GM12878 (cell line): ENCODE measurements around the gene ARHGEF10L. TPM values are rescaled to one million over a fixed set of nuclear protein-coding genes. Genes with fewer than 3 reads are reported as not detected.

ENCODE experiments used
- ATAC-seq: fragments of 200-7000 bp; cut with Tn5 transposase; 3 replicates; pipeline ENCODE4 v1.9.1; 2020; ENCODE audit warnings: mild to moderate bottlenecking, moderate library complexity
- BruUV-seq: library from RNA; stranded (reverse); fragments of 400-500 nt; replicated peaks from 2 replicates; lab custom pipeline; 2021; lab: Mats Ljungman, UMichigan
- CTCF ChIA-PET: fragments of 300-600 bp; sonication (Branson Sonifier 250); formaldehyde crosslinking; extraction: SDS; loops from one replicate; lab custom pipeline; 2021; ENCODE audit warnings: inconsistent platforms; lab: Yijun Ruan, JAX
- POLR2A ChIA-PET: fragments of 350-600 bp; formaldehyde crosslinking; extraction: SDS; loops from one replicate; lab custom pipeline; 2021; ENCODE audit warnings: inconsistent platforms; lab: Charles Lee
- RAD21 ChIA-PET: fragments of 300-600 bp; sonication (Branson Sonifier 250); formaldehyde crosslinking; loops from one replicate; lab custom pipeline; 2023; ENCODE audit warnings: antibody characterized with exemption; ENCODE audit not compliant: unreplicated experiment; lab: Charles Lee
- SMC1A ChIA-PET: fragments of 300-600 bp; sonication (Branson Sonifier 250); formaldehyde crosslinking; loops from one replicate; lab custom pipeline; 2023; ENCODE audit not compliant: unreplicated experiment, uncharacterized antibody; lab: Charles Lee
- DNase-seq: peaks from one replicate; pipeline ENCODE4 v3.0.0-alpha.2; 2011; ENCODE audit warnings: low read depth, low spot score
- FAIRE-seq: peaks from 3 replicates; lab custom pipeline; 2011; peaks lifted over from hg19 to GRCh38; lab: Jason Lieb, UNC
- H2AFZ ChIP-seq: 2 replicates; pipeline ENCODE4 v1.6.0; 2011; ENCODE audit warnings: low read depth, low read length, control low read depth; ENCODE audit not compliant: control insufficient read depth
- H3K27ac ChIP-seq: 2 replicates; pipeline ENCODE4 v1.5.1; 2011; ENCODE audit warnings: control low read depth; ENCODE audit not compliant: control insufficient read depth, insufficient read depth
- H3K27me3 ChIP-seq, 2 experiments: replicated peaks in 1 of 2; 2 replicates each; pipeline versions ENCODE4 v1.6.0 to v1.6.1; 2011; ENCODE audit warnings: low read length in 1 of 2; ENCODE audit not compliant: control insufficient read depth in 2 of 2, insufficient read depth in 2 of 2
- H3K36me3 ChIP-seq, 2 experiments: 2 replicates each; pipeline ENCODE4 v1.5.1; 2011; ENCODE audit warnings: low read length in 1 of 2; ENCODE audit not compliant: control insufficient read depth in 2 of 2, insufficient read depth in 2 of 2
- H3K4me1 ChIP-seq: 2 replicates; pipeline ENCODE4 v1.6.1; 2011; ENCODE audit warnings: mild to moderate bottlenecking, low read length, moderate library complexity, mixed read lengths; ENCODE audit not compliant: control insufficient read depth, insufficient read depth
- H3K4me2 ChIP-seq: 2 replicates; pipeline ENCODE4 v1.6.0; 2011; ENCODE audit warnings: control low read depth; ENCODE audit not compliant: control insufficient read depth, insufficient read depth
- H3K4me3 ChIP-seq: fragments of 200-600 bp; sonication (generic); 2 replicates; pipeline ENCODE4 v1.5.1; 2016
- H3K79me2 ChIP-seq: 2 replicates; pipeline ENCODE4 v1.6.0; 2011; ENCODE audit warnings: low read length; ENCODE audit not compliant: control insufficient read depth, insufficient read depth
- H3K9ac ChIP-seq: 2 replicates; pipeline ENCODE4 v1.8.0; 2011; ENCODE audit warnings: low read length, control low read depth, mixed read lengths; ENCODE audit not compliant: control insufficient read depth, insufficient read depth
- H3K9me3 ChIP-seq: replicated peaks from 3 replicates; pipeline ENCODE4 v1.5.1; 2011; ENCODE audit warnings: mild to moderate bottlenecking, low read length; ENCODE audit not compliant: control insufficient read depth, insufficient read depth
- H4K20me1 ChIP-seq: 2 replicates; pipeline ENCODE4 v1.6.0; 2011; ENCODE audit not compliant: control insufficient read depth, insufficient read depth
- NR2F1 ChIP-seq: fragments of 450-650 bp; conservative IDR thresholded peaks from 2 replicates; pipeline ENCODE4 v1.6.1; 2017; ENCODE audit warnings: mild to moderate bottlenecking
- SMAD1 ChIP-seq: fragments of 450-650 bp; IDR thresholded peaks from 2 replicates; pipeline ENCODE4 v1.6.1; 2018; ENCODE audit warnings: mild to moderate bottlenecking, low read depth; ENCODE audit not compliant: partially characterized antibody
- WGBS: methylation state at CpG from one replicate; pipeline ENCODE4 v1.1.6; 2016; ENCODE audit warnings: low lambda C conversion rate; ENCODE audit not compliant: insufficient replicate concordance, insufficient coverage; ENCODE audit errors: missing lambda C conversion rate; 5-methylcytosine and 5-hydroxymethylcytosine counted together
- in situ Hi-C: fragments of 300-500 bp; cut with MboI; formaldehyde crosslinking; loops from 9 replicates; pipeline ENCODE4 v1.14.3; 2018; ENCODE audit warnings: mixed read lengths
- intact Hi-C: fragments of 100-400 bp; cut with micrococcal nuclease; formaldehyde crosslinking; loops from one replicate; pipeline ENCODE4 v1.14.2; 2022; ENCODE audit not compliant: unreplicated experiment
- polyA plus RNA-seq, 11 experiments: library from polyadenylated mRNA; depleted of rRNA in 4 of 11; unstranded in 6 of 11; stranded (reverse) in 5 of 11; fragments of >200 nt; fragmentation: Nextera tagmentation in 4 of 11; fragmentation: Illumina TruSeq in 1 of 11; extraction: Ambion mirVana in 4 of 11; extraction: Trizol in 1 of 11; gene quantifications; 1 replicate in 1 of 11; 2 replicates in 10 of 11; pipeline versions ENCODE4 v1.2.1 to v1.2.3, GENCODE V29; 2011 to 2016; ENCODE audit warnings: inconsistent platforms in 2 of 11, missing spikeins in 2 of 11, low read depth in 1 of 11
- total RNA-seq, 4 experiments: library from RNA; depleted of rRNA in 3 of 4; stranded (reverse); fragments of >200 nt in 3 of 4; fragmentation: Illumina TruSeq in 1 of 4; extraction: Trizol in 1 of 4; gene quantifications; 2 replicates each; pipeline versions ENCODE4 v1.2.1 to v1.2.3, GENCODE V29; 2013 to 2021
- TF ChIP-seq, protein P1 (sequence below): fragments of 450-650 bp; IDR thresholded peaks from 2 replicates; pipeline ENCODE4 v1.6.1; 2018; ENCODE audit warnings: mild to moderate bottlenecking, low read depth, moderate library complexity; ENCODE audit not compliant: partially characterized antibody
- TF ChIP-seq, protein P2 (sequence below): IDR thresholded peaks from 2 replicates; pipeline ENCODE4 v1.6.1; 2011; ENCODE audit warnings: low read depth, mild to moderate bottlenecking, low read length, moderate library complexity, borderline replicate concordance; ENCODE audit errors: extremely low read depth

Gene ARHGEF10L
- total and polyA plus RNA-seq, 10 of the 15 experiments (the other 5 are each of a cell fraction or from before 2014, with no cell fraction given) = 0.05 to 0.94 (median 0.28) TPM; not detected in 2

DNA sequence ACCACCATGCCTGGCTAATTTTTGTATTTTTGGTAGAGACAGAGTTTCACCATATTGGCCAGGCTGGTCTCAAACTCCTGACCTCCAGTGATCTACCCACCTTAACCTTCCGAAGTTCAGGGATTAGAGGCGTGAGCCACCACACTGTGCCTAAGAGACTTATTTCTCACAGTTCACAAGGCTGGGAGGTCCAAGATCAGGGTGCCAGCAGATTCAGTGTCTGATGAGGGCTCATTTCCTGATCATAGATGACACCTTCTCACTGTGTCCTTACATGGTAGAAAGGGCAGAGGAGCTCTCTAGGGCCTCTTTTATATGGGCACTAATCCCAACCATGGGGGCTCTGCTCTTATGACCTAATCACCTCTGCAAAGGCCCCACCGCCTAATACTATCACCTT, 58.8 kb downstream of the ARHGEF10L start (continued):
- TF ChIP-seq SMAD1 (no peak), NR2F1 (no peak)
- TF ChIP-seq, protein P1, sequence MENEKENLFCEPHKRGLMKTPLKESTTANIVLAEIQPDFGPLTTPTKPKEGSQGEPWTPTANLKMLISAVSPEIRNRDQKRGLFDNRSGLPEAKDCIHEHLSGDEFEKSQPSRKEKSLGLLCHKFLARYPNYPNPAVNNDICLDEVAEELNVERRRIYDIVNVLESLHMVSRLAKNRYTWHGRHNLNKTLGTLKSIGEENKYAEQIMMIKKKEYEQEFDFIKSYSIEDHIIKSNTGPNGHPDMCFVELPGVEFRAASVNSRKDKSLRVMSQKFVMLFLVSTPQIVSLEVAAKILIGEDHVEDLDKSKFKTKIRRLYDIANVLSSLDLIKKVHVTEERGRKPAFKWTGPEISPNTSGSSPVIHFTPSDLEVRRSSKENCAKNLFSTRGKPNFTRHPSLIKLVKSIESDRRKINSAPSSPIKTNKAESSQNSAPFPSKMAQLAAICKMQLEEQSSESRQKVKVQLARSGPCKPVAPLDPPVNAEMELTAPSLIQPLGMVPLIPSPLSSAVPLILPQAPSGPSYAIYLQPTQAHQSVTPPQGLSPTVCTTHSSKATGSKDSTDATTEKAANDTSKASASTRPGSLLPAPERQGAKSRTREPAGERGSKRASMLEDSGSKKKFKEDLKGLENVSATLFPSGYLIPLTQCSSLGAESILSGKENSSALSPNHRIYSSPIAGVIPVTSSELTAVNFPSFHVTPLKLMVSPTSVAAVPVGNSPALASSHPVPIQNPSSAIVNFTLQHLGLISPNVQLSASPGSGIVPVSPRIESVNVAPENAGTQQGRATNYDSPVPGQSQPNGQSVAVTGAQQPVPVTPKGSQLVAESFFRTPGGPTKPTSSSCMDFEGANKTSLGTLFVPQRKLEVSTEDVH = no peak

DNA sequence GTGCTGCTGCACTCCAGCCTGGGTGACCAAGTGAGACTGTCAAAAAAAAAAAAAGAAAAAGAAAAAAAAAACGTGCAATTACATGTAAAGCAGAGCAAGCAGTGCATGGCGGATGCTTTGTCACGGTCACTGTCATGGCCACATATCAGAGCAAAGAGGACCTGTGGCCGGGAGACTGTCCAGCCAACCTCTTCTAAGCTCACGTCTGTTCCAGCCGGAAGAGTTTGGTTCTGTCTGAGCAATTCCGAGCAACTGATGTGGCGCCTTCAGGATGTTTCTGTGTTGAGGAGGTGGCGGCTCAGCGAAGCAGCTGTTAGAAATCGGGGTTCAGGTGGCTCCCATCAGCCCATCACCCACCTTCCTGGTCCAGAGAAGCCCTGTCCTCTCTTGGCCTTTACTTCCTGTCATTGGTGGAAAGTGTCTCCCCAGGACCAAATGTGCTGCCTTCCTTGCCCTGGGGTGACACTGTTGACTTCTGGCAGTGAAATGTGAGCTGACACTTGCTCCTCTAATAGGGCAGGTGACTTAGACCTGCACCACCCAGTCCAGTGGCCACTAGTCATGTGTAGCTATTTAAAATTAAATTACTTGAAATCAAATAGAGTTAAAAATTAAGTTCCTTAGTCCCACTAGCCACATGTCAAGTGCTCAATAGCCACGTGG, 59.9 kb downstream of the ARHGEF10L start:
- TF ChIP-seq, protein P2, sequence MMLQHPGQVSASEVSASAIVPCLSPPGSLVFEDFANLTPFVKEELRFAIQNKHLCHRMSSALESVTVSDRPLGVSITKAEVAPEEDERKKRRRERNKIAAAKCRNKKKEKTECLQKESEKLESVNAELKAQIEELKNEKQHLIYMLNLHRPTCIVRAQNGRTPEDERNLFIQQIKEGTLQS = no peak
- H3K79me2 ChIP-seq = no peaks in the 10 kb centered on the region
- no TSS peak for BruUV-seq
- H3K36me3 ChIP-seq = no peaks in the 10 kb centered on the region
- no peaks in the 10 kb centered on the region for H3K4me1 ChIP-seq
- ChIA-PET SMC1A (interaction anchor here (0.7 to 1.6 kb wide), 4 partner anchors 30 to 105 kb away, joined by 3 to 5 read pairs (median 4); no protein-coding TSS in a partner anchor), POLR2A (interaction anchor here (0.7 kb wide), 1 partner anchor 10 kb away, joined by 3 read pairs; no protein-coding TSS in a partner anchor), RAD21 (interaction anchor here (1.2 to 2.3 kb wide), 4 partner anchors 18 to 97 kb away, joined by 3 to 11 read pairs (median 4); no protein-coding TSS in a partner anchor), CTCF (interaction anchor here (1.0 to 3.9 kb wide), 6 partner anchors 13 to 105 kb away, joined by 3 to 29 read pairs (median 4); no protein-coding TSS in a partner anchor)
- no peak for ATAC-seq
- no peak for FAIRE-seq
- peaks cover 0 to 4% of the 10 kb centered on the region in 2 experiments; a peak in 2 of 4 replicates for H3K27me3 ChIP-seq
- H4K20me1 ChIP-seq = no peaks in the 10 kb centered on the region
- in situ Hi-C loops (no loop called here), intact Hi-C loops (no loop called here)
- no peaks in the 10 kb centered on the region for H3K9me3 ChIP-seq
- WGBS = 42% methylated on average over 11 of the region's 12 CpGs
- no peak for DNase-seq
- H3K9ac ChIP-seq = no peak overlapping the region
- H3K4me3 ChIP-seq = no peak overlapping the region
- no peak overlapping the region for H2AFZ ChIP-seq
- no peak overlapping the region for H3K4me2 ChIP-seq
- no peak overlapping the region for H3K27ac ChIP-seq
